DOHH2 (cell line): ENCODE measurements around the gene AGRN.

Experiments used
- CTCF ChIP-seq: fragments of 200-600 bp; sonication (generic); IDR thresholded peaks from one replicate; pipeline ENCODE4 v1.5.1; 2014; ENCODE audit warnings: antibody characterized with exemption, mild to moderate bottlenecking, low read depth, low read length; ENCODE audit not compliant: poor library complexity, severe bottlenecking
- EZH2phosphoT487 ChIP-seq: fragments of 200-600 bp; sonication (generic); IDR thresholded peaks from 2 replicates; pipeline ENCODE4 v1.6.1; 2017; ENCODE audit warnings: borderline replicate concordance, mild to moderate bottlenecking, antibody characterized with exemption, low read length, moderate library complexity, mixed read lengths

- TF ChIP-seq CTCF (no peak), EZH2phosphoT487 (no peak)
Measured at GRCh38 chr1:984476-984814, 35.5 kb upstream of the AGRN start.
